Measurements from ENCODE around the gene ALDH1A1. TPM values are rescaled to one million over a fixed set of nuclear protein-coding genes. Genes with fewer than 3 reads are reported as not detected.

ALDH1A1 gene
- total and polyA plus RNA-seq, 2 of the 8 experiments (the other 6 are each of a cell fraction or from before 2014, with no cell fraction given) = 0.50 to 0.82 TPM

DNA sequence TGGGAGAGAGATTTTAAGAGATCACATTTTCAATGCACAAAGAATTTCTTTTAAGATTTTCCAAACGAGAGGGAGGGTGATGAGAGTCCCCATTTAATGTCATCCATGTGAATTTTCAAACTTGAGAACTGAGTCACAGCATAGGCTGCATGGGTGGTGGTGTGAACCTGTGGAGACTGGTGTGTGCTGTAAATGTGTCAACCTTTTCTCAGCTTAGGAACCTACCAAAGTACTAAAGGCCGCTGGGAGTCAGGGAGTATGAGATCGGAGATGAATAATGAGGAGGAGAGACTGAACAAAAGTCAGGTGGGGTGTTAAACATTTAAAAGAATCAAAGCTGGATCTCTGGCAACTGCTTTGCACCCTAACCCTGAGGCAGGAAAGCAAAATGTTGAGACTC lies 7.5 kb downstream of the ALDH1A1 start (continued):
- TF ChIP-seq, protein P1, sequence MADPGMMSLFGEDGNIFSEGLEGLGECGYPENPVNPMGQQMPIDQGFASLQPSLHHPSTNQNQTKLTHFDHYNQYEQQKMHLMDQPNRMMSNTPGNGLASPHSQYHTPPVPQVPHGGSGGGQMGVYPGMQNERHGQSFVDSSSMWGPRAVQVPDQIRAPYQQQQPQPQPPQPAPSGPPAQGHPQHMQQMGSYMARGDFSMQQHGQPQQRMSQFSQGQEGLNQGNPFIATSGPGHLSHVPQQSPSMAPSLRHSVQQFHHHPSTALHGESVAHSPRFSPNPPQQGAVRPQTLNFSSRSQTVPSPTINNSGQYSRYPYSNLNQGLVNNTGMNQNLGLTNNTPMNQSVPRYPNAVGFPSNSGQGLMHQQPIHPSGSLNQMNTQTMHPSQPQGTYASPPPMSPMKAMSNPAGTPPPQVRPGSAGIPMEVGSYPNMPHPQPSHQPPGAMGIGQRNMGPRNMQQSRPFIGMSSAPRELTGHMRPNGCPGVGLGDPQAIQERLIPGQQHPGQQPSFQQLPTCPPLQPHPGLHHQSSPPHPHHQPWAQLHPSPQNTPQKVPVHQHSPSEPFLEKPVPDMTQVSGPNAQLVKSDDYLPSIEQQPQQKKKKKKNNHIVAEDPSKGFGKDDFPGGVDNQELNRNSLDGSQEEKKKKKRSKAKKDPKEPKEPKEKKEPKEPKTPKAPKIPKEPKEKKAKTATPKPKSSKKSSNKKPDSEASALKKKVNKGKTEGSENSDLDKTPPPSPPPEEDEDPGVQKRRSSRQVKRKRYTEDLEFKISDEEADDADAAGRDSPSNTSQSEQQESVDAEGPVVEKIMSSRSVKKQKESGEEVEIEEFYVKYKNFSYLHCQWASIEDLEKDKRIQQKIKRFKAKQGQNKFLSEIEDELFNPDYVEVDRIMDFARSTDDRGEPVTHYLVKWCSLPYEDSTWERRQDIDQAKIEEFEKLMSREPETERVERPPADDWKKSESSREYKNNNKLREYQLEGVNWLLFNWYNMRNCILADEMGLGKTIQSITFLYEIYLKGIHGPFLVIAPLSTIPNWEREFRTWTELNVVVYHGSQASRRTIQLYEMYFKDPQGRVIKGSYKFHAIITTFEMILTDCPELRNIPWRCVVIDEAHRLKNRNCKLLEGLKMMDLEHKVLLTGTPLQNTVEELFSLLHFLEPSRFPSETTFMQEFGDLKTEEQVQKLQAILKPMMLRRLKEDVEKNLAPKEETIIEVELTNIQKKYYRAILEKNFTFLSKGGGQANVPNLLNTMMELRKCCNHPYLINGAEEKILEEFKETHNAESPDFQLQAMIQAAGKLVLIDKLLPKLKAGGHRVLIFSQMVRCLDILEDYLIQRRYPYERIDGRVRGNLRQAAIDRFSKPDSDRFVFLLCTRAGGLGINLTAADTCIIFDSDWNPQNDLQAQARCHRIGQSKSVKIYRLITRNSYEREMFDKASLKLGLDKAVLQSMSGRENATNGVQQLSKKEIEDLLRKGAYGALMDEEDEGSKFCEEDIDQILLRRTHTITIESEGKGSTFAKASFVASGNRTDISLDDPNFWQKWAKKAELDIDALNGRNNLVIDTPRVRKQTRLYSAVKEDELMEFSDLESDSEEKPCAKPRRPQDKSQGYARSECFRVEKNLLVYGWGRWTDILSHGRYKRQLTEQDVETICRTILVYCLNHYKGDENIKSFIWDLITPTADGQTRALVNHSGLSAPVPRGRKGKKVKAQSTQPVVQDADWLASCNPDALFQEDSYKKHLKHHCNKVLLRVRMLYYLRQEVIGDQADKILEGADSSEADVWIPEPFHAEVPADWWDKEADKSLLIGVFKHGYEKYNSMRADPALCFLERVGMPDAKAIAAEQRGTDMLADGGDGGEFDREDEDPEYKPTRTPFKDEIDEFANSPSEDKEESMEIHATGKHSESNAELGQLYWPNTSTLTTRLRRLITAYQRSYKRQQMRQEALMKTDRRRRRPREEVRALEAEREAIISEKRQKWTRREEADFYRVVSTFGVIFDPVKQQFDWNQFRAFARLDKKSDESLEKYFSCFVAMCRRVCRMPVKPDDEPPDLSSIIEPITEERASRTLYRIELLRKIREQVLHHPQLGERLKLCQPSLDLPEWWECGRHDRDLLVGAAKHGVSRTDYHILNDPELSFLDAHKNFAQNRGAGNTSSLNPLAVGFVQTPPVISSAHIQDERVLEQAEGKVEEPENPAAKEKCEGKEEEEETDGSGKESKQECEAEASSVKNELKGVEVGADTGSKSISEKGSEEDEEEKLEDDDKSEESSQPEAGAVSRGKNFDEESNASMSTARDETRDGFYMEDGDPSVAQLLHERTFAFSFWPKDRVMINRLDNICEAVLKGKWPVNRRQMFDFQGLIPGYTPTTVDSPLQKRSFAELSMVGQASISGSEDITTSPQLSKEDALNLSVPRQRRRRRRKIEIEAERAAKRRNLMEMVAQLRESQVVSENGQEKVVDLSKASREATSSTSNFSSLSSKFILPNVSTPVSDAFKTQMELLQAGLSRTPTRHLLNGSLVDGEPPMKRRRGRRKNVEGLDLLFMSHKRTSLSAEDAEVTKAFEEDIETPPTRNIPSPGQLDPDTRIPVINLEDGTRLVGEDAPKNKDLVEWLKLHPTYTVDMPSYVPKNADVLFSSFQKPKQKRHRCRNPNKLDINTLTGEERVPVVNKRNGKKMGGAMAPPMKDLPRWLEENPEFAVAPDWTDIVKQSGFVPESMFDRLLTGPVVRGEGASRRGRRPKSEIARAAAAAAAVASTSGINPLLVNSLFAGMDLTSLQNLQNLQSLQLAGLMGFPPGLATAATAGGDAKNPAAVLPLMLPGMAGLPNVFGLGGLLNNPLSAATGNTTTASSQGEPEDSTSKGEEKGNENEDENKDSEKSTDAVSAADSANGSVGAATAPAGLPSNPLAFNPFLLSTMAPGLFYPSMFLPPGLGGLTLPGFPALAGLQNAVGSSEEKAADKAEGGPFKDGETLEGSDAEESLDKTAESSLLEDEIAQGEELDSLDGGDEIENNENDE (IDR thresholded peaks at IDR 0.05; ENCODE audit: insufficient replicate concordance, low read length) = no peak
- TF ChIP-seq, protein P2, sequence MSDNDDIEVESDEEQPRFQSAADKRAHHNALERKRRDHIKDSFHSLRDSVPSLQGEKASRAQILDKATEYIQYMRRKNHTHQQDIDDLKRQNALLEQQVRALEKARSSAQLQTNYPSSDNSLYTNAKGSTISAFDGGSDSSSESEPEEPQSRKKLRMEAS (IDR thresholded peaks at IDR 0.05) = no peak

Data from H1 (cell line).